ENCODE data around the gene KLK7.

DNA sequence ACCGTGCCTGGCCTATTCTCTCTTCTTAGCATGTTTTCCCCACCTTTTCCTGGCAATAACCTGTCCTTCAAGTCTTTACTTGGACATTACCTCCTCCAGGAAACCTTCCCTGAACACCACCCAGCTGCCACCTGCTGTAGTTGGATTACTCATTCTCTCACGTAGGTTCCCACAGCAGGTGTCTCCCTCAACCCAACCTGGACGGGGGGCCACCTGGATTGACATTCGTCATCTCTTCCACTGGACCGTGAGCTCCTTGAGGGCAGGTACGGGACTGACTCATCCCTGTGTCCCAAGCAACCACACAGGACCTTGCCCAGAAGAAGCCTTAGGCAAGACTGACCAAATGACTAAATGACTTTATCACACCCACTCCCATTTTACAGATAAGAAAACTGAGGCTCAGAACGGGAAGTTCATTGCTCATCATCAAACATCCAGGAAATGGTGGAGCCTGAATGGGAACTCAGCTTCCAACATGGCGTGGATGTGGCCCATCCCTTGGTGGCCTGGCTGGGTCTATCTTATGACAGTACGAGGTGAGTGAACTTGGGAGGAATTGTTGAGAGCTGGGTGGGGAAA lies 10.8 kb downstream of the KLK7 start:
- TF ChIP-seq EP300 (IDR thresholded peaks at IDR 0.05) (no peak), POLR2A (IDR thresholded peaks at IDR 0.05) (no peak)
- TF ChIP-seq, protein P1, sequence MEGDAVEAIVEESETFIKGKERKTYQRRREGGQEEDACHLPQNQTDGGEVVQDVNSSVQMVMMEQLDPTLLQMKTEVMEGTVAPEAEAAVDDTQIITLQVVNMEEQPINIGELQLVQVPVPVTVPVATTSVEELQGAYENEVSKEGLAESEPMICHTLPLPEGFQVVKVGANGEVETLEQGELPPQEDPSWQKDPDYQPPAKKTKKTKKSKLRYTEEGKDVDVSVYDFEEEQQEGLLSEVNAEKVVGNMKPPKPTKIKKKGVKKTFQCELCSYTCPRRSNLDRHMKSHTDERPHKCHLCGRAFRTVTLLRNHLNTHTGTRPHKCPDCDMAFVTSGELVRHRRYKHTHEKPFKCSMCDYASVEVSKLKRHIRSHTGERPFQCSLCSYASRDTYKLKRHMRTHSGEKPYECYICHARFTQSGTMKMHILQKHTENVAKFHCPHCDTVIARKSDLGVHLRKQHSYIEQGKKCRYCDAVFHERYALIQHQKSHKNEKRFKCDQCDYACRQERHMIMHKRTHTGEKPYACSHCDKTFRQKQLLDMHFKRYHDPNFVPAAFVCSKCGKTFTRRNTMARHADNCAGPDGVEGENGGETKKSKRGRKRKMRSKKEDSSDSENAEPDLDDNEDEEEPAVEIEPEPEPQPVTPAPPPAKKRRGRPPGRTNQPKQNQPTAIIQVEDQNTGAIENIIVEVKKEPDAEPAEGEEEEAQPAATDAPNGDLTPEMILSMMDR (IDR thresholded peaks at IDR 0.05), result no peak
